ENCODE data around the gene NUDT11.

- TF ChIP-seq CTCF (optimal IDR thresholded peaks at IDR 0.05 in 1 of 3, IDR thresholded peaks at IDR 0.05 in 1 of 3, conservative IDR thresholded peaks at IDR 0.05 in 1 of 3; ENCODE audit: extremely low read depth in 1 of 3, insufficient read depth in 2 of 3, low read length in 3 of 3) (no peak), EZH2 (IDR thresholded peaks at IDR 0.05; ENCODE audit: low read length) (no peak)
Observed at GRCh38 chrX:51520393-51520792, 24.0 kb upstream of the NUDT11 start.
